HG03354 (cell line): ENCODE data around the gene ABCF2.
A peak's percentile ranks its signal among the peaks of the same experiment; 100 is the strongest.

Experiments
- ATAC-seq: cut with Tn5 transposase; IDR thresholded peaks from one replicate; pipeline ENCODE4 v1.9.1; 2021; ENCODE audit warnings: mild to moderate bottlenecking; ENCODE audit not compliant: unreplicated experiment, poor library complexity, severe bottlenecking

ABCF2 gene

DNA sequence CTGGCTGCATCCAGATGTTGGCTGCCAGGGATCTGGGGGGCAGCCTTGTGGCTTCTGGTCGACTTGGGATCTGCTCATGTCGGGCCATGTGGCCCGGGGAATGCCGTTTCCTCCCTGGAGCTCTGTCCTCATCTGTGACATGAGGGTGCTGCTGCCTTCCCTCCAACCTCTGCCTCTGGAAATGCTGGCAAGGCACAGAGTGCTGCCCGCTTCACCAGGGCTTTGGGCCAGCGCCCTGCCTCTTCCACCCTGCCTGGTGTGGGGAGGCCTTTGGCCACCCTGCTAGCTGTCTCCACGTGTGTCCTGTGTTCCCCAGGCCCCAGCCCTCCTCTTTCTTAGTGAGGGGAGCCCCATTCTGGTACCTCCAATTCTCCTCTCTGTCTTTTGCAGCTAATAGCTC, 27.3 kb upstream of the ABCF2 start:
- ATAC-seq, result no peak

DNA sequence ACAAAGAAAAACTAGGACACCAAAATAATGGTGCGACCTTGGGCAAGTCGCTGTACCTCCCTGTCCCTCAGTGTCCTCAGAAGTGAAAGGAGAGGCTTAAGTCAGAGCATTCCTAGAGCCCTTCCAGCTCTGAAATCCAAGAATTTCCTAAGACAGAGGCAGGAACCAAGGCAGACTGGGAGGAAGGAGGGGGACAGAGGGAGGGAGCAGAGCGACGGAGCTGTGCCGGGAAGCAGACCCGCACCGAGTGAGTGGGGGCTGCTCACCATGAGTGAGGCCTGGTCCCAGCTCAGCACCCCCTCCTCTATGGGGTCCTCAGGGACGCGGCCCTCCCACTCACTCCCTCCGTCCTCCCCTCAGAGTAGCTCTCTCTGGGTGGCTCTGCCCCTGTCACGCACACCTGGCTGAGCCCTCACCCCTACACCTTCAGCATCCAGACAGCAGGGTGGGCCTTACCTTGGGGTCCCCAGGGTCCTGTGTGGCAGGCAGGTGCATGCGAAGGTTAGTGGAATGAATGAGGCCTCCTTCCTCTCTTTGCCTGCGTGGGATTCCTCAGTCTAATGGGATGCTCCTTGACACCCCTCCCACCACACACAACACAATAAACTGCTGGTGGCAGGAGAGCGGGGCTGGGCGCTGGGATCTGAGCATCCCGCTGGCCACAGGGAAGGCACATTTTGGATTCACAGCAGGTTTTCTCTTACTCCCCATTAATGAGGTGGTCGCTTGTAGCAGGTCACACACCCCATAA, 26.1 kb upstream of the ABCF2 start:
- no peak for ATAC-seq

DNA sequence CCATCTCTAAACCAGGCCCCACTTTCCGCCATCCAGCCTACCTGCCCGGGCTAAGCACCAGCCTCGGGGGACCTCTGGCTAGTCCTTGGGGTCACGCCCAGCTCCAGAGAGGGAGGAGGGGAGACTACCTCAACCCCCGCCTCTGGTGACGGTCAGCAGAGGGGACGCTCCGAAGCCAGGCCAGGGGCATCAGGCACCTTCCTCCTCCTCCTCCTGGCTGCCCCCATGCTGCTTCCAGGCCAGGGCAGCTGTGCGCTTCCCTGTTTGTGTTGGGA, 25.5 kb upstream of the ABCF2 start:
- ATAC-seq, result no peak

DNA sequence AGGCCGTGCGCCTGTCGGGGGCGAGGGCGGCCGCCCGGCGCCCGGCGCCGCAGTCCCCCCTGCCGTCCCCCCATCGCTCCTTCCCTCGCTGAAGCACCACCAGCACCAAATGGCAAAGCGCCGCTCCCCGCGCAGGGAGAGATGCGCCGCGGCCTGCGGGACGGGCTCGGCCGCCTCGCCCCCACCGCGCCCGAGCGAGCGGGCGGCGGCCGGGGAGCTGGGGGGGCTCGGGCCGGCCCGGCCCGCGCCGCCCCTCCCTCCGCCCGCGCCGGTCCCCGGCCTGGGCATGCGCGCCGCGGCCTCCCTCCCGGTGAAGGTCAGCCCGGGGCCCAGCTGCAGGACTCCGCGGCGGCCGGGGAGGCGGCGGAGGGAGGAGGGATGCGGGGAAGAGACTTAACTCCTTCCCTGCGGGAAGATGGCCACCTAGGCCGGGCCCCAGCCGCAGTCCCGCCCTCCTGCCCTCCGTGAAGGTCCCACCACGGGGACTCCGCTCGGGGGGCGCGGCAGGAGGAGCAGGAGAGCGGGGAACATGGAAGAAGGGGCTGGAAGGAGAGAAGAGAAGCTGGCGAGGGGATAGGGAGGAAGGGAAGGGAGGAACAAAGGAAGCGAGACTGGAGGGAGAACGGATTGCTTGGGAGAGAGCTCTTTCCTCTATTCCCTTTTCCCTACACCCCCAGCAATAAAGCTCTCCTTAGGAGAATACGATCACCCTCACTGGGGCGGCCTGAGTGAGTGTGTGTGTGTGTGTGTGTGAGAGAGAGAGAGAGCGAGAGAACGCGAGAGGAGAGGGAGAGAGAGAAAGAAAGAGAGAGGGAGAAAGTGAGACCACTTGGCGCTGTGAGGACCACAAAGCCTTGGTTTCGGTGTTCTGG, 24.9 kb upstream of the ABCF2 start:
- no peak for ATAC-seq

DNA sequence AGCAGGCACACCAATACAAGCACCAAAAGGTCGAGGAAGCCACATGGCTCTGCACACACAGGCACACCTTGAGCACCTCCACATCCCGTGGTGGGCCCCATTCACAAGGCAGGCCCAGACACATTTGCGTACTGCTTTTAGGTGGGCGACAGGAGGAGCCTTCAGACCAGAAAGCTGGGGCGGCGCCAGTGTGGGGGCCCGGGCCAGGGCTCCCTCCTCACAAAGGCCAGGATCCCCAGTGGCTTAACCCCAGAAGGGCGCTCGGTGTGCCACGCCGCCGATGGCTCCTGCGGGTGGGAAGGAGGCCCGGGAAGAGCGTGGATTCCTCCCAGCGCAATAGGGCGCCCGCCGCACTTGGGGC, 24.3 kb upstream of the ABCF2 start:
- ATAC-seq, result no peak

DNA sequence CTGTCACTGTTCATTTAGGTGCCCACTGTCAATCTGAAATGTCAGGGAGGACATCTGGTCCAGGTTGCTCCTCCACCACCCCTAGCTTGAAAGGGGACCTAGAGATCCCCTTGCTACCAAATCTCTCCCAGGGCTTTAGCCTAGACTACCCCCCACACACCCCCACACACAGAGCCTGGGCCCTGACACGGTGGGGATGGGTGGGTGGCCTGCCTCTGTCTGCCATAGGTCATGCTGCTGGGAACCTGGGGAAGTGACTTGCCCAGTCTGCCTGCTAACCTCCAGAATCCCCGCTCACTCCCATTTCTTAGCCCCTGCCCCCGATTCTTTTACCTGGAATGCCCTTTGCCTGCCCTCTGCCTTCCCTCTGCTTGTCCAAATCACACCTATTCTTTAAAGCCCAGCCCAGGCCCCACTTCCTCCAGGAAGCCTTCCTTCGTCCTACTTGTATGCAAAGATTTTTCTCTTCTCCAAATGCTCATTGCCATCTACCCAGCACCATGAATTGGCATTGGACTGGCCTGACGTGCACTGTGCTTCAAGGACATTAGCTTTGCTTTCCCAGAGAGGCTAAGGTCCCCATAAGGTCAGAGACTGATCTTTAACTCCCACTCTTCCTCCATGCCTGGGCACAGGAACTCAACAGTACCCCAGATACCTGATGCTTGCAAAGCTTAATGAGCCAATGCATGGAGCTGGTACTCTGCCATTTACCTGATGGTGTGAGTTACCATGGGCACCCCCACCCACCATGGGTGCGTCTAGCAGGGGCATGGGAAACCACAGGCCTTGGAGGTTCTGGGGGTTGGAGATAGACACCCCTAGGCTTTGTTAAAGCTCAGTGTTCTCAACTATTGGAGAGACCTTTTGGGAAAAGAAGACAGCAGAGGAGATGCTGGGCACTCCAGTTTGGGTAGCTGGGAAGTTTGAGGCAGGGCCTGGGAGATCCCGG, 23.5 kb upstream of the ABCF2 start:
- no peak for ATAC-seq

DNA sequence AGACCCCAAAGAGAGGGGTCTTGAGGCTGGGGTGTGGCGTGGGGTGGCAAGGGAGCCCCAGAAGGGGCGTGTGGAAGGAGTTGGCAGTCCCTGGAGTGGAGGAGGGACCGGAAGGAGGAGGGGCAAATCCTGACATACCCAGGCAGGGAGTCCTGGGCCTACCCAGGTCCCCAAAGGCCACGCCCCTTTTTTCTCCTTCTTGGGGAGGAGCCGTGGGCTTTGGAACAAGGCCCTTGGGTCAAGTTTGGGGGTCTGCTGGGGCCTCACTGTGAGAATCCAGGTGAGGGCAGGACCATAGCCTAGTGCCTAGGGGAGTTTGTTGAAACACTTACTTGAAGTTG, 22.7 kb upstream of the ABCF2 start:
- no peak for ATAC-seq

DNA sequence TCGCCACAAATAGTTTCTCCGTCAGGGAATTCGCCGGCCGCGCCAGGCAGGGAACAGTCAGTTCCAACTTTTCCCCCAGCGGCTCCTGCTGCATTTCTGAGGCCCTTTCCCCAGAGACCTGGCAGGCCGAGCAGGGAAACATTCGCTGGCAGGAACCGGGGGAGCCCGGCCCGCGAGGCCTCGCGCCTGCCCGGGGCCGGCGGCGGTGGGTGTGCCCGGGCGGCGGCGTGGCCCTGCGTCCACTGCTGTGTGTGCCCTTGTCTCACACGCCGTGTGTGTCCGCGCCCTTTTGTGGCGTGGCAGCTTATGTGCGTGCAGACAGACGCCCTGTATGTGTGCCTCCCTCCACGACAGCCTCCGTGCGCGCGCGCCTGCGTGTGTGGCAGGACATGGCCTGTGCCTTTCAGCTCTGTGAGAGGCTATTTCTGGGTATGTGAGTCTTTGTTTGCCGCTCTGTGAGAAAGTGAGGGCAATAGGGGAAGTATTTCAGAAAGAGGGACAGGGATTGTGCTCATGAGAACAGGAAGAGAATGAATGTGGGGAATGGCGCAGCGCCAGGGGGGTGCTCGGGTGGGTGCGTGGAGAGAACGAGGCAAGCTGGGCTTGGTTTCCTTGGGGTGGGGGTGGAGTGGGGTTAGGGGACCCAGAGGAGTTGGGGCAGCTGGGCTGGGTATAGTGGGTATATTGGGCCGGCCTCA, 22.2 kb upstream of the ABCF2 start:
- ATAC-seq, result no peak

DNA sequence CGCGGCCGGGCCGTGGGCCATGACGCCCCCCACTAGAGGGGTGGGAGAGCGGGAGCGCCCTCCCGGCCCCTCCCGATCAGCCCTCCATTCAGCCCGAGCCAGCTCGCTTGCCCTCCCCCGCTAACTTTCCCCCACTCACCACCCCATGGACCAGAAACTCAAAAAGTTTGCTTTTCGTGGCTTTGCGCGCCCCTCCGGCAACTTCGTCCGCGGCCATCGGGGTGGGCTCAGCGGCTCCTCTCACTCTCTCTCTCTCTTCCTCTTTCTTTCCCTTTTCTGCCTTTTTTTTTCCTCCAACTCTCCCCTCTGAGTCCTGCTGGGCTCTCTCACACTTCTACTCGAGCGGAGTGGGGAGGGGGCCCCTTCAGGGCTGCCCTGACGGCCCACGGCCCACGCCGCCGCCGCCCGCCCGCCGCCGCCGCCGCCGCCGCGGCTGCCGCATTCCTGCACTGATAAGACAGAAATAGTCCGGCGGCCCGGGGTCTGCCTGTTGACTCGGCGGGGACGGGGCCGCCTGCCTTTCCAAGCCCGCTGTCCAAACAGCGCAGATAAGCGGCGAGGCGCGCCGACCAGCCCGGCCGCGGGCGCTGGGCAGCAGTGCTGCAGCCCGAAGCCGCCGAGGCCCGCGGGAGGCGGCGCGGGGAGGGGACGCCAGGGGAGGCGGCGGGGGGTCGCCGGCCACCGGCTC, 21.5 kb upstream of the ABCF2 start, which contains the start of gene SMARCD3:
Gene SMARCD3, minus strand, starts transcription at position 349 of the 688 bp plus-strand sequence. Its CDS starts 132 bp downstream, at position 217.
- ATAC-seq, result no peak

DNA sequence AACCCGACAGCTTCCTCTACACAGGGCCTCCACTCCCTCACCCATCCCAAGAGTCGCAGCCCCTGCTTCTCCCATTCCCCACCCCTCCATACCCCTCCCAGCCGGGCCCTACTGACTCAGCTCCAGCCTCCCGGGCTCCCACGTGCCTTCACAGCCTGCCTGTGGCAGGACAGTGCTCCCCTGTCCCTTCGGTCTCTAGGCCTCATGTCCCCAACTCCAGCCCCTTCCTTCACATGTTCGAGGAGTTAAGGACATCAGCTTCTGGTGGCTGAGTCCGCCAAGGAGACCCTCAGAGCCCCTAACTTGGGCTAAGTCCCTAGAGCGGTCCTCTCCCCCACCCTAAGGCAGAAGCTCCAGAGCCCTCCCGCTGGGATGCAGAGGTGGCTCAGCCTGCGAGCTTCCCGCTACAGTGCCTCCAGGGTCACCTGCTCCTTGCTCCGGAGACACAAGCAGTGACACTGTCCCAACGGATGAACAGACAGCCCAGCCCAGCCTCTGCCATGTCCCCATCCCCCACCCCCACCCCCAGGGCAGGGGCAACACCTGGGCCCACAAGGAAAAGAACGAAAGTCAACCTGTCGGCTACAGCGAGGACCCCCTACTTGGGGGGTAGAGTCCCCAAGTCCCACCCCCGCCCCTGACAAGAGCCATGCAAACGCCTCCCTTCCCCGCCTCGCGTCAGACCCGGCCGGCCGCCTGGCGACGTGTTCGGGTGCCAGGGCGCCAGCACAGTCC, 20.8 kb upstream of the ABCF2 start:
- no peak for ATAC-seq

DNA sequence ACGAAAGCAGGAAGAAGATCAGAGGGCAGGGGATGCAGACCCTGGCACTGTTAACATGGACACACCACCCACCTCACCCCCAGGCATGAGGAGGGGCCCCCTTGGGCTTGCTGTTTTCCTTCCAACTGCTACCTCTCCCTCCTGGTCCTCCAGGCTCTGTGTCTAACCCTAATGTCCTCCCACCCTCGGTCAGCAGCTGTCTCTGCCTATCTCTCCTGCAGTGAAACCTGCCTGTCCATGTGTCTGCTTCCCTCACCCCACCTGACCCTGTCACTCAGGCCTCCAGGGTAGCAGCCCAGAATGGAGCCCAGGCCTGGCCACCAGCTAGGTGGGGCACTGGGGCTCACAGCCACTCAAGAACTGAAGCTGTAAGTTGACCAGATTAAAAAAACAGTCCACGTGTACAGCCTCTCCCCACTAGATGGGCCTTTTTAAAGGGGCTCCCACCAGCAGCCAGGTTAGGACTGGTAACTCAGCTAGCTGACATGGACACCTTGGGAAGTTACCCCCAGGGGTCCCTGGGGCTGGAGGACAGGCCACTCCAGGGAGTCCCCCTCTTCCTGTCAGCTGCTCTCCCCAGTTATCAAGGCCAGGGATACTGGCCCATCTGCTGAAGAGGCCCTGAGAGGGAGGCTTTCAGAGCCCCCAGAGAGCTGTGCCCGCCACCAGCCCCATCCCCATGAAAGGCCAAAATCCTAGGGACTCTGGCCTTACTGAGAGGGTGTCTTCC, 20.0 kb upstream of the ABCF2 start:
- no peak for ATAC-seq

DNA sequence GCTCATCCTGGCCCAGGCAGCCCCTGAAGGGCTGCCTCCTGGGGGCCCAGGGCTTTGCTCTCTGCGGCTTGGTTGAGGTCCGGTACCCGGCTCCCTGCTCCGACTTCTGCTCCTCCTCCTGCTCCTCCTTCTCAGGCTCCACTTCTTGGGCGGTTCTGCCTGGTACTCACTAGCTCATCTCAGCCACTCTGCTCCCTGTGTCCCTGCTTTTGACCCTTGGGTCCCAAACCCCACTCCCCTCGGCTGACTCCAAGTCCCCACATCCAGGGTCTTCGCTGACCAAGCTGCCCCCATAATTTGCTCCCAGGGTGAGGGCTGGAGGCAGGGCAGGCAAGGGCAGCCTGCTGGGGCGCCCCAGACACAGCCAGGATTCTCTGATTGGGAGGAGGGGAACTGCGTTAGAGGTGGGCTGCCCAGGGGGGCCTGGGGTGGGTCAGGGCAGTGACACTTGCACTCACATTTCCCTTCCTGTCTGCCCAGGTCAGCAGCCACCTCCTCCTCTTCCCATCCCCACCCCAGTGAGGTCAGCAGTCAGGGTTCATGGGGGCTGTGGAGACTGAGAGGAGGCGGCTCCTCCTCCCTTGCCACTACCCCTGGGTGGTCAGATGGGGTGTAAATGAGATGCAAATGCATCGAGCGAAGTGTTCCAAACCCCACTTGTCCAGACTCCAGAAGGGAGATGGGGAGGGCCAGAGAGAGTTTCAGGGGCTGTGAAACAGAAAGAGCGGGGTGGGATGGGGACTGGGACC, 19.3 kb upstream of the ABCF2 start:
- ATAC-seq, result no peak

DNA sequence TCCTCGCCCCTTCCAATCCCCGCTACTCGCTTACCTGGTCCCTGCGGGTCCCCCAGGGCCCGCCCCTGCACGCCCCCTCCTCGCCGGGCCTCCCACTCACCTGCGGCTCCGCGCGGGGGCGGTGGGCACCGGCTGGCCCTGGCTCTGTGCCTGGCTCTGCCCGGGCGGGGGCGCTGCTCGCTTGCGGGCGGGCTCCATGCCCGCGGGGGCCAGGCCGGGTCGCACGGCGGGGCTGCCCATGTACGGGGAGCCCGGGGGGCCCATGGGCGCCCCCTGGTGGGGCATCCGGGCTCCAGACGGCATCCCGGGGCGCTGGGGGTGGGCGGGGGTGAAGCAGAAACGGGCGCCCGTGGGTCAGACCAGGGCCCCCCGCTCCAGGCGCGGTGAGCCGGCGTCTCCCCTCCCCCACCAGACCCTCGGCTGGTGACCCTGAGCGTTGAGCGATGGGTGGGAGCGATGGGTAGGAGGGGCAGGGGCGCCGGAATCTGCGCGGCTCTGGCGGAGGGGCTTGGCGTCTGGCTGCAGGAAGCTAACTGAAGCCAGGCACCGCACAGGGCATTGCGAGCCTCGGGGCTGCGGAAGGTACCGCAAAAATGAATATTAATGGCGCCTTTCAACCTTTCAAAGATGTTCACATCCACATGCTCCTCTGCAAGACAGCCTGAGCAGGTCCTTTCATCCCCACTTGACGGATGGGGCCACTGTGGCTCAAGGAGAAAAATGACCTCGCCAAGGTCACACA, 18.5 kb upstream of the ABCF2 start:
- ATAC-seq, result peak; percentile 51

DNA sequence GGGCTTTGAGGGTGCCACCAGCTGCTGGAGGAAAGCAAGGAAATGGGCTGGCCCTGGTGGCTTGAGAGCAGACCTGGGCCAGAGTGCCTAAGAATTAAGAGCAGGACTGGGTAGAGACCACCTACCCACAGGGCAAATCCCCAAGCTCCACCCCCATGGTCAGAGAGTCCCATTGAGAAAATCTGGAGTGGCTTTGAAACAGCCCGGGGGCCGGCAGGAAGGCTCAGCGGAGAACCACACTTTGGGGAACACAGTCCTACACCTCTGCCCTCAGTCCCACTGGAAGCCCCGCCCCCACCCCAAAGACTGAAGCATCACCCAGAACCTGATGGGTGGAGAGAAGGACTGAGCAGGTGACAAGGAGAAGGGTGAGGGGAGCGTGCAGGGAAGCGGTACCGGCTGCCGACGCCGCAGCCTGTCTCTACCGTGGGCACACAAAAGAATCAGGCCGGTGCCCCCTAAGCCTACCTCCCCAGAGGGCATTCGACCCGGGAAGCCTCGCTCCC, 17.9 kb upstream of the ABCF2 start:
- no peak for ATAC-seq

DNA sequence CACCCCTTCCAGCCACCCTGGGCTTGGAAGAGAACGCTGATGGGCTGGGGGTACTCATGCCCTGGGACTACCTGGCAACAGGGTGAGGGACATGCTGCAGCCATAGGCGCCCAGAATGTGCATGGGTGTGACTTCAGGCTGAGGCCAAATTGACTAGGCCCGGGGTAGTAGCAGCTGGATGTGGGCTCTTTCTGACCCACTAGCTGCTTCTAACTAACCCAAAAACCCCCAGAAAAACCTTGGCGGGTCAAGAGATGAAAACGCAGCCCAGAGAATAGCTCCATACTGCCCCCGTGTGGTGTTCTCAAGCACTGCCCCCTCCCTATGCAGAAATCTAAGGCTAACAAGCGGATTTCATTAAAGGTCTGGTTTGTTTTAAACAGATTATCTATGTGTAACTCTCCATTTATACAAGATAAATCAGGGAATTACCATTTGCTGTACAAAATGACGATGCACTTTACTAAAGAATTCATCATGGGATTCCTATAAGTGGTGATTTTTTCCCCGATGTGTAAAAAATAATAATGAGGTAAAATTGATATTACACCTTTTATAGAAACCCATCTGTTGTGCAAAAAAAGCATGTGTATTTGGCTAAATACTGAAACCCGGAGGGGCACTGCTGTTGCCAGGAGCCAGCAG, 17.3 kb upstream of the ABCF2 start:
- peak; percentile 38 for ATAC-seq
